ENCODE results near the gene DNAJB14.
A peak's percentile ranks its signal among the peaks of the same experiment; 100 is the strongest.

DNAJB14 gene

GRCh38 chr4:99943904-99944437, 2.4 kb downstream of the DNAJB14 start:
- peak in 1 of 2 donors; percentile 38 for DNase-seq

DNA sequence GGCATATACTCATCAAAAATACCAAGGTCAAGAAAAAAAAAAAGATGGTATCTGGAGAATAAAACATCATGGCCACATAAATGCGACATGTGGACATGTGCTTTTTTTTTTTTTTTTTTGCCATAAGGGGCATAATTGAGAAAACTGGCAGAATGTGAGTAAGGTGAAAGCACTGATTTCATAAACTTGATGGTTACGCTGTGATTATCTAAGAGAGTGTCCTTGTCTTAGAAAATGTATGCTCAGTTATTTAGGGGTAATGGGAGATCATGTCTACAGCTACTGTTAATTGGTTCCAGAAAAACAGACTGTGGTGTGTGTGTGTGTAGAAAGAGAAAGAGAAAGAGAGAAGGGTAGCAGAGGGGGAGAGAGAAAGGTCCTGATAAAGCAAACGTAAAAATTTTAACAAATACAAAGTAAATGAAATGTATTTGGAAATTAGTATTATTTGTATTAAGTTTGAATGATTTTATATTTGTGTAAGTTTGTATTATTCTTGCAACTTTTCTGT, 8.1 kb downstream of the DNAJB14 start:
- no peak for DNase-seq

GRCh38 chr4:99934891-99935290, 11.5 kb downstream of the DNAJB14 start:
- peak in 1 of 2 donors; percentile 14 for DNase-seq

GRCh38 chr4:99927566-99927965, 18.9 kb downstream of the DNAJB14 start:
- DNase-seq, result no peak

- no peak for DNase-seq
Measured at GRCh38 chr4:99921174-99921573, 25.2 kb downstream of the DNAJB14 start.

GRCh38 chr4:99918656-99919055, 27.8 kb downstream of the DNAJB14 start:
- DNase-seq, result no peak

GRCh38 chr4:99917575-99917974, 28.8 kb downstream of the DNAJB14 start:
- no peak for DNase-seq

- no peak for DNase-seq
Measured at GRCh38 chr4:99915449-99915848, 31.0 kb downstream of the DNAJB14 start.

- no peak for DNase-seq
Measured at GRCh38 chr4:99894998-99895397, 51.4 kb downstream of the DNAJB14 start.

DNA sequence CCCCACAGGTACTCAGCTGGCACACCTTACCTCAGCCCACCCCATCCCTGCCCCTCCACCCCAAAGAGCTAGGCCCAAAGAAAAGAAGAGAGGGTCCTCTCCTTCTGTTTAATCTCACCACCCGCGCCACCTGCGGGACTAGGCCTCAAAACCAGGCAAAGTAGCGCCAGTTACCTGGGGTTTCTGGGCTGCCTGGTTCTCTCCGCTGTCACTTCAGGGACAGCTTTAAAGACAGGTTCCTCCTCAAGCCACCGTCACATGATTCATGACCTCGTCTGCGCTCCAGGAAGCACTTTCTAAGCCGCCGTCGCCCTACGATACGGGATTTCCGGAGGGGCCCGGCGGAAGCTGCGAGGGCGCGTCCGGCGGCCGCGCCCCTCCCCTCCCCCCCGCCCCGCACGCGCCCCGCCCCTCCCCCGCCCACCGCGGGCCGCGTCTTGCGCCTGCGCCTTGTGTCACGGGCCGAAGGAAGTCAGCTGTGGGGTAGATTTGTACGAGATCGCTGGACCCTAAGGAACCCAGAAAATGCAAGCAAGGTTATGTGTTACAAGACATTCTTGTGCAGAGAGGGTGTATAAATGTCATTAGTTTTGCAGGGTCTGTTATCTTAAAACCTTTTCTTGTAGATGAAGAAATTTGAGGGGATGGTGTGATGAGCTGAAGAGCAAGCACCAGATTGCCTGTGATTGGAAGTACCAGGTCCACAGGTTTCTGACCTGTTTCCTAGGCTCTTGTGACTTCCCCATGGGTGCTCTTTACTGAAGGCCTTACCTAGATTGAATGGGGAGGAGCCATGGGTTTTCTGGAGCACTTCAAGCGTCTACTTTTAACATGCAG, 52.0 kb downstream of the DNAJB14 start, which contains the start of gene LAMTOR3:
LAMTOR3 (minus strand) TSS at position 267 of the 837 bp plus-strand sequence. CDS start 464 bp downstream, outside the sequence.
- peak; percentile 94 to 95 for DNase-seq

DNA sequence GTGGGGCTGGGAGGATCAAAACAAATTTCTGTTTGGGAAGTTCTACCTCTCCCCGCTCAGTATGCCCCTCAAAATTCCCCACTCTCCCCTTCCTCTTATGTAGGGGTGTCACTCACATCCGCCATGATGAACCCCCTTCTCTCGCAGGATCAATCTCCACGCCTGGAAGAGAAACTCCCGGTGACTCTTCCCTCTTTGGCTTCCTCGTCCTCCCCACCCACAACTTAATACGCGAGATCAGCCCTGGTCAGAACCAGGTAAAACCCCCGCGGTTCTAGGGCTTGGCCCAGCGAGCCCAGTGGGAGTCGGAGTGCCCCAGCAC, 52.6 kb downstream of the DNAJB14 start:
- no peak for DNase-seq

DNA sequence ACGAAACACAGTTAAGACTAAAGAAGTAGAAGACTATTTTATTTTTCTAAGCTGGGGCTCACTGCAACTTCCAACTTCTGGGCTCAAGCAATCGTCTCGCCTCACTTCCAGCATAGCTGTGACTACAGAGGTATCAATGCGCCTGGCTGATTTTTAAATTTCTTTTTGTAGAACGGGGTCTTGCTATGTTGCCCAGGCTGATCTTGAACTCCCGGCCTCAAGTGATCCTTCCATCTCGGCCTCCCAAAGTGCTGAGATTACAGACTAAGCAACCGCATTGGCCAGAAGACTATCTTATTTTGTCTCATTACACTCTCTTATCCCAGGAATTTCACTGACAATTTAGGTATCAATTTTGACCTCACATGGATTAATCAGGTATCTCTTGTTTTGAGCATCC, 53.4 kb downstream of the DNAJB14 start:
- DNase-seq, result no peak

DNA sequence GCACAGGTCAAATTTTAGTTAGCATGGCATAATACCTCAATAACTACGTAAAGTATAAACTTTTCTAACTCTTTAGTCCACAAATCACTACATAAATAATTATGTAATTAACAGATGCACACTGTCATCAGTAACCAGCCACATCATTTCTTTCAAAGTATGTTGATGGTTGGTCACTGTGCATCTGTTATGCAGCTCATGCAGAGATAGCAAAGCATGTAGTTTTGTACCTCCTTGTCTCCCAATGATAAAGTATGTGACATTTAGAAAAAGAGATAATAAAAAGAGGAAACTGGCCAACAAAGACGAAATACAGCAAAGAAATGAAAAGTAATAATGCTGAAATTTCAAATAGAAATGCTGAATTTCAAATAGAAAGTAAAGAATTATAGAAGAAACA, 55.1 kb downstream of the DNAJB14 start:
- no peak for DNase-seq

DNA sequence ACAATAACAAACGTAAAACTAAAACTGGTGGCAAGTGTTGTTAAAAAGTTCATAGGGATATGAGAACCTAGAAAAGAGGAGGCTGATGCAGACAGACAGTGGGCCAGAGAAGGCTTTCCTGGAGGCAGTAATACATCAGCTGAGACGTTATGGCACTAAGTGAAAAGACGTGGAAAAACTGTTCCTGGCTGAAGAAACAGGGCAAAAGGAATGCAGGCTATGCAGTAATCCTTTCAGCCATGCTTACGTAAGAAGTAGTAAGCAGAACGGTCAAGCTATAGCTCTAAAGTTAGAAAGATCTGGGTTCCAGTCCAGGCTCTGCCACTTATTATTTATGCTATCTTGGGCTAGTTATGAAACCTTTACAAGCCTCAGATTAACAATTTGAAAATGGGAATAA, 58.6 kb downstream of the DNAJB14 start:
- DNase-seq, result no peak

DNA sequence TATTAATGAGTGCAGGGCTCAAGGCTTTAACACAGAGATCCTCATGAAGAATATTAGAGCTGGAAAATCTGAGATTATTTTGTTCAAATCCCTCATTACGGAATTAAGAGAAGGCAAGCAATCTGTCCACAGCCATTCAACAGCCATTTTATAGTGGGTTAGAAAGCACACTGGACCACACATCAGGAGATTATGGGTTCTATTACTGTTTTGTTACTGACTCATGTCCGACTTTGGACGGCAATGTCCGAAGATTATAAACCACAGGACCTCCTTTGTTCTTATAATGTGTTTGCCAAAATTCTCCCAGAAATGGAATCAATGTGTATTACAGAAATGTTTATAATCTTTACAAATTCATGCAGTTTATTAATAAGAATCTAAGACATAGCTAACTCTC, 60.3 kb downstream of the DNAJB14 start:
- no peak for DNase-seq

DNA sequence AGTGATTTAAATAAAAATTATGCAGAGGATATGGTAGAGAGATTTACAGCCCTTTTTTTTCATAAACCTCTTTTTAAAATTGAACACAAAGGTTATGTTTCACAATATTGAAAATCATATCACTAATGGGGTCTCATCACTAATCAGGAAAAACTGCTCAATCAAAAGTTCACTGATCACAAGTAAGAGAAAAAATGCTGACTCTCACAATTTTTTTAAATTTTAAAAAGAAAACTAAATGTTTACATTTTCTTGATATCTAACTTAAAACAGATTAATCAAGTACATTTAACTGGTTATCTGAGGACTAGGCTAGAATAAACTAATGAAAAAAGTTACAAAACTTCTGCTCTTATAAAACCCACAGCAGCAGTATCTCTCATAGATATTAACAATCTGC, 60.7 kb downstream of the DNAJB14 start:
- DNase-seq, result no peak

- peak; percentile 26 to 66 for DNase-seq
Measured at GRCh38 chr4:99885063-99885664, 61.3 kb downstream of the DNAJB14 start.

- no peak for DNase-seq
Measured at GRCh38 chr4:99879458-99879857, 67.0 kb downstream of the DNAJB14 start.

- DNase-seq, result no peak
Measured at GRCh38 chr4:99878604-99879003, 67.8 kb downstream of the DNAJB14 start.

DNA sequence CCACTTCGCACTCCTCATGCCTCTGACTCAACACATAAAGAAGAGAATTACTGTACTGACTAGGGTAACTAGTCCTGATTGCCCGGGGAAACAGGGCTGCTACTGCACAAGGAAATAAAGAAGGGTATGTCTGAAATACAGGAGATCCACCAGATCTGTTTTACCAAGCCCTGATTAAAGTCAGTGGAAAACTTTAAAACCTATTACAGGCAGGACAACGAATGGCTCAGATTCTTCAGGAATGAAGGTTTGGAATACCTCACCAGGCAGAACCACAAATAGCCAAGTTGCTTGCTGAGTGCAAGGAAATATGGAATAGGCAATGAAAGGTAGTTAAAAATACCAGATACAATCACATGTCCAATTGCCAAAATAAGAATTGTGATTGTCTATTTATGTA, 69.5 kb downstream of the DNAJB14 start:
- DNase-seq, result no peak

DNA sequence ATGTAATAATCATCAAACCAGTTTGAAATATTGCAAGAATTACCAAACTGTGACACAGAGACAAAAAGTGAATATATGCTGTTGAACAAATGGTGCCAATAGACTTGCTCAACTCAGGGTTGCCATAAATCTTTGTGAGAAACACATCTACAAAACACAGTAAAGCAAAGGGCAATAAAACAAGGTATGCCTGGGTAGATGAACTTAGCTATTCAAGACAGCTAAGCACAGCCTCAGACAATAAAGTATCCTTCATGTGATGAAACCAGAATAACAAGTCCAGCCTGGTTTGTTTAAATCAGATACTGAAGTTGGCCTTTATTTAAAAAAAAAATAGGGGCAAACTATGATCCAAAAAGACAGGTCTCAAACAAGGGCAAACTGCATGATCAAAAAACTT, 71.3 kb downstream of the DNAJB14 start:
- no peak for DNase-seq

GRCh38 chr4:99872570-99872969, 73.8 kb downstream of the DNAJB14 start:
- DNase-seq, result no peak

GRCh38 chr4:99868126-99868596, 78.3 kb downstream of the DNAJB14 start:
- DNase-seq, result no peak

GRCh38 chr4:99863804-99864203, 82.6 kb downstream of the DNAJB14 start:
- DNase-seq, result no peak

All from CD4-positive, alpha-beta T cell treated with Interleukin-4 for 1 hour (primary cell).